Bladder microvascular endothelial cell (primary cell): ENCODE measurements around the gene VPS26A. TPM values are rescaled to one million over a fixed set of nuclear protein-coding genes. Genes with fewer than 3 reads are reported as not detected.

Source experiments
- total RNA-seq: library from RNA; depleted of rRNA; stranded (reverse); fragments of >200 nt; gene quantifications from 2 replicates; pipeline ENCODE4 v1.2.3, GENCODE V29; 2014

VPS26A gene
- total RNA-seq, result 28.5 and 38.0 TPM in 2 replicates

DNA sequence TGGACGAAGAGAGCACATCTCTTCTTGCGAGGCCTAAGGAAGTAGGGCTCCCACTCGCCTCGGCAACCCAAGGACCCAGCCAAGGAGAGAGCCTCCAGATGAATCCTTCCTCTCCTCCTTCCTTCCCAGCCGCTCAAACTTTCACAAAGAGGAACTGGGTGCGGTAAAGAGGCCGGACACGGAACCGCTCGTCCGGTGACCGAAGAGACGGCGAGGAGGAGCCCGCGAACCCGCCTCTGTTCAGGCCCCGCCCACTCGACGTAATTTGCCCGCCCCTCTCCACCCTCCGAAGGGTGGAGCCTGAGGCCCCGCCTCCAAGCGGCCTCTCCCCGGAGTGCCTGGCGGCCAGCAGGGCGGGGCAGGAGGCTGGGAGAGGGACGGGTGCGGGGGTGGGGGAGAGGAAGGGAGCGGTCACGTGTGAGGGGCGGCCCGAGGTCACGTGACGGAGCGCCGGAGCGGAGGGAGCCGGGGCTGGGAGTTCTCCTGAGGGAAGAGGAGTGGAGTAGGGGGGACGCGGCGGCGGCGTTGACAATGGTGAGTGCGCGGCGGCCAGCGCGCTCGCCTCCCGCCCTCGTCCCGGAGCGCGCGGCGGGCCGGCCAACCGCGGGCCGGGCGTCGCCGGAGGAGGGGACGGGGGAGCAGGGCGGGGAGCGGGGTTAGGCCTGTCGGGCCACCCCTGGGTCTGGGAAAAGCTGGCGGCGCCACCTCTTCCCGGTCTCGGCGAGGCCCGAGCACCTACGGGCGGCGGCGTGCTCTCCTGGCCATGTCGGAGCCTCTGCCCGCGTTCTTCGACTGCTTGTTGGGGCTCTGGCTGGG is at the start of gene VPS26A:
Gene VPS26A (plus strand): TSS at position 432 of the 816 bp plus-strand sequence. CDS start 100 bp downstream, at position 532.

DNA sequence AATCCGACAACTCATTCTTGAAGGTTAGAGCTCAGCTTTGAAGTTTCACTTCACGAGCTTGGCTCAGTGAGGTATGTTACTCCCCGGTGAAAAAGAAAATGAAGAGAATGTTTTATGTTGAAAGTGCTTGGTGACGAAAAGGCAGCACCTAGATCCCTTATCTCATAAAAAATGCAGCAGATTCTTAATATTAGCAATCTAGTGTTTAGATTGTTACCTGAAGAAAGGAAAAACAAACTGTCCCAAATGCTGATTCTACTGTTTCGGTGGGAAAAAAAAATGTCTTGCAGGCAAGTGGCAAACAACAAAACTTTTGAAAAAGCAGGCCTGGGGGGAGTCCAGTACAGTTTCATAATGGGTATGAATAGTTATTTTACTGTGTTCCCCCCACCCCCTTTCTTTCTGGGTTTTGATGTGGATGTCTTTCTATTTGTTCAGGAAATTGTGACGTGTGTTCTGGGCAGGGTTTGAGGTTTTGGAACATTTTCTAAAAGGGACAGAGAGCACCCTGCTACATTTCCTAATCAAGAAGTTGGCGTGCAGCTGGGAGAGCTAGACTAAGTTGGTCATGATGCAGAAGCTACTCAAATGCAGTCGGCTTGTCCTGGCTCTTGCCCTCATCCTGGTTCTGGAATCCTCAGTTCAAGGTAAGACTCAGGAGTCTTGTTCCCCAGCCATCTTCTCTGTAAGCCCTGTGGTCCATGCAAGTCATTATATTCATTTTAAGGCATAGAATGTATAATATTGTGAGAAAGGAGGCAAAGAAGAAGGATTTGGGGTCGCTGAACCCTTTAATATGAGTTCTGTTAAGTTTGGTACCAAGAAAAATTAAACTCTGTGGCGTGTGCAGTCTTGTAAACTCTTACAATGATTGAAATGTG is 36.1 kb upstream of the VPS26A start, which contains the start of gene SRGN:
Gene SRGN (plus strand): TSS at position 514 of the 881 bp plus-strand sequence. CDS start 55 bp downstream, at position 569.

DNA sequence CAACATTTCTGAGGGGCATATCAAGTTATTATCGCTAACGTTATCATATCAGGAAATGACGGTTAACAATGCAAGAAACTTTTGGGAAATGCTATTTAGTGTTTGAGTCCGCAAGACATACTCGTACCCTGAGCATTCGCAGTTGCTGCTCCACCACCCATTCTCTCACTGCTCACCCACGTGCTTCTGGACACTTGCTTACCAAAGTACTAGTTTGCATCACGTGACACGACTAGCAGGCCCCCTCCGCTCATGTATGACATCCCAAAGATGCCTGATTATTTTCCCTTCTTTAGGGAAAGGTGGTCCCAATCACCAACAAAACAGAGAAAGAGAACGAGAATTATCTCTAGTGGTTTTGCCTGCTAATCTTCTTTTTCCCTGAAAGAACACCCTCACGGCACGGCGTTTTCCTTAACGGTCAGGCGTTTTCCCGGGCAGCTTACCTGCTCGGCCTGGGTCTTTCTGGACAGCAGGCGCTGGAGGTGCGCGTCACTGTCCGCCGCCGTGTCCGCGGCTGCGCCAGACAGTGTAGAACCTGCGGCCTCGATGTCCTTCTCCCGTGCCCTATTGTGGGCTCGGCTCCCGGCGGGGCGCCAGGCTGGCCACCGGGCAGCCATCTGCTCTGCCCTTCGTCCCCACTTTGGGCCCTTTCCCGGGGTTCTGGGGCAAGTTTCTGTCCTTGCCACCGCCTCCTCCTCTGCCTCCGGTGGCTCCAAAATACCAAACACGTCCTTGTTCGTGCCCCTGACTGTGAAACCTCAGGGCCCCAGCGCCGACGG is 56.0 kb downstream of the VPS26A start, which contains the start of gene SUPV3L1:
Gene SUPV3L1 (plus strand): TSS at position 492 of the 782 bp plus-strand sequence. CDS start 58 bp downstream, at position 550.

DNA sequence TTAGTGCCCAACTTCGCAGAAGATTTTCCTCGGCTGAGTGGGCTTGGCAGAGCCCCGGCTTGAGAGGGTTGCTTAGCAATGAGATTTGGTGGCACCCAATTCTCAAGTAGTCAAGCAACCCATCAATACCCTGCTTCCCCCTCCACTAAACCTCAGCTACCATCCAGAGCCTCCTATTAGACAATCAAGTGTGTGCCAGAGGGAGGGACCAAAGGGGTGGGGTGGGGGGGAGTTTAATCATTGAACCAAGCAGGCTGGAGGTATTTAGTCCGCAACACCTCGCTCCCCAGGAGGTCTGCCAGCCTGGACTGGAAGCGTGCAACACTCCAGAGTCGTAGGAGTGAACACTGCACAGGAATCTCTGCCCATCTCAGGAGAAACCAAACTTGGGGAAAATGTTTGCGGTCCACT is 96.1 kb downstream of the VPS26A start, which contains the start of gene HKDC1:
Gene HKDC1 (plus strand): TSS at position 292 of the 411 bp plus-strand sequence. CDS start 104 bp downstream, at position 396.

Other genes with a start within 250 kb of the VPS26A start
- gene DDX50, start 222.9 kb upstream of the VPS26A start, total RNA-seq, result 32.2 and 38.6 TPM in 2 replicates
- gene DDX21, start 168.0 kb upstream of the VPS26A start, total RNA-seq, result 46.5 and 99.9 TPM in 2 replicates
- gene KIFBP, start 135.4 kb upstream of the VPS26A start, total RNA-seq, result 31.2 and 50.4 TPM in 2 replicates
- 311 and 523 TPM in 2 replicates for gene SRGN, start 36.1 kb upstream of the VPS26A start, total RNA-seq
- gene SUPV3L1, start 56.1 kb downstream of the VPS26A start, total RNA-seq, result 18.1 and 30.3 TPM in 2 replicates
- 0.06 and 0.16 TPM in 2 replicates for gene HKDC1, start 96.2 kb downstream of the VPS26A start, total RNA-seq
- 105 and 146 TPM in 2 replicates for gene HK1, start 154.3 kb downstream of the VPS26A start, total RNA-seq